Measurements from ENCODE around the gene KCNK7.
"Not testable (repeated sequence)": the region's sequence is repeated elsewhere in the genome, so short reads cannot be mapped to it uniquely, and the experiment has no call there.

The KCNK7 gene

DNA sequence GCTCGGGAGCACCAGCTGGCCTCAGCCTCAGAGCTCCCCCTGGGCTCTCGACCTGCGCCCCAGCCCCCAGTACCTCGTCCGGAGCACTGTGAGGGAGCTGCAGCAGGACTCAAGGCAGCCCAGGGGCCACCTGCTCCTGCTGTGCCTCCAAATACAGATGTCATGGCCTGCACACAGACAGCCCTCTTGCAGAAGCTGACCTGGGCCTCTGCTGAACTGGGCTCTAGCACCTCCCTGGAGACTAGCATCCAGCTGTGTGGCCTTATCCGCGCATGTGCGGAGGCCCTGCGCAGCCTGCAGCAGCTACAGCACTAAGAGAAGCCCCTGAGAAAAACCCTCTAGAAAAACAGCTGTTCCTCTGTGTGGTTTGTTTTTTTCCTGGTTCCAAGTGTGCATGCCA, 24.2 kb downstream of the KCNK7 start:
- DNase-seq, result no peak

DNA sequence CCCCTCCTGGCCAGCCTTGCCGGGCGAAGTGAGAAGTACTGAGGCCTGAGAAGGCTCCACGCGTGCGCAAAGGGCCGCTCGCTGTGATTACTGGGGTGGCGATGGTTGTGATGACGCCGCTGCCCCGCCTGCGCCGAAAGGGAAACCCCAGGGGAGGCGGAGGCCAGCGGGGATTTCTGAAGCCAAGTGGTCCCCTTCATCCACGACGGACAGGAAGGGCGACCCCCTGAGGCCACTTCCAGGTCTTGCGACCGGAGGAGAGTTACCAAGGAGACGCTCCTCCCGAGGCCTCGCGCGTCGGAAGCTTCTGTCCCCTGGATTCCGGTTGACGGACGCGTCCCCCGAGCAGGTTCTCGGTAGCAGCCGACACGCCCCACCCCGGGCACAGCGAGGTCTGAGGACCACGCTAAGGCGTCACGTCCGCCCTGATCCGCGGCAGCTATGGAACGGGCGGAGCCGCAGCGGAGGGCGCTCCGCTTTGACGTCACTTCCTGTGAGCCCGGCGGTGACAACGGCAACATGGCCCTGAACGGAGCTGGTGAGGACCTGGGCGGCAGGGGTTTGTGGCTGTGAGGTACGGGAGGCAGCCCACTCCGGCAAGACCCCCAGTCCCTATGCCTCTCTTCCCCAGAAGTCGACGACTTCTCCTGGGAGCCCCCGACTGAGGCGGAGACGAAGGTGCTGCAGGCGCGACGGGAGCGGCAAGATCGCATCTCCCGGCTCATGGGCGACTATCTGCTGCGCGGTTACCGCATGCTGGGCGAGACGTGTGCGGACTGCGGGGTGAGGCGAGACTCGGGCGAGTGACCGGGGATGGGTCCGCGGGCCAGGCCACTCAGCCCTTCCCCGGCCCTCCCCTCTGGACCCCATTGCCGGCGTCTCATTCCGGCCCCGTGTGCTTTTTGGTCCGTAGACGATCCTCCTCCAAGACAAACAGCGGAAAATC, 25.4 kb downstream of the KCNK7 start, which contains the start of gene ZNRD2:
ZNRD2 (plus strand) TSS at position 505 of the 946 bp plus-strand sequence; CDS start at position 520, 15 bp downstream.
- DNase-seq, result peak; percentile 99

DNA sequence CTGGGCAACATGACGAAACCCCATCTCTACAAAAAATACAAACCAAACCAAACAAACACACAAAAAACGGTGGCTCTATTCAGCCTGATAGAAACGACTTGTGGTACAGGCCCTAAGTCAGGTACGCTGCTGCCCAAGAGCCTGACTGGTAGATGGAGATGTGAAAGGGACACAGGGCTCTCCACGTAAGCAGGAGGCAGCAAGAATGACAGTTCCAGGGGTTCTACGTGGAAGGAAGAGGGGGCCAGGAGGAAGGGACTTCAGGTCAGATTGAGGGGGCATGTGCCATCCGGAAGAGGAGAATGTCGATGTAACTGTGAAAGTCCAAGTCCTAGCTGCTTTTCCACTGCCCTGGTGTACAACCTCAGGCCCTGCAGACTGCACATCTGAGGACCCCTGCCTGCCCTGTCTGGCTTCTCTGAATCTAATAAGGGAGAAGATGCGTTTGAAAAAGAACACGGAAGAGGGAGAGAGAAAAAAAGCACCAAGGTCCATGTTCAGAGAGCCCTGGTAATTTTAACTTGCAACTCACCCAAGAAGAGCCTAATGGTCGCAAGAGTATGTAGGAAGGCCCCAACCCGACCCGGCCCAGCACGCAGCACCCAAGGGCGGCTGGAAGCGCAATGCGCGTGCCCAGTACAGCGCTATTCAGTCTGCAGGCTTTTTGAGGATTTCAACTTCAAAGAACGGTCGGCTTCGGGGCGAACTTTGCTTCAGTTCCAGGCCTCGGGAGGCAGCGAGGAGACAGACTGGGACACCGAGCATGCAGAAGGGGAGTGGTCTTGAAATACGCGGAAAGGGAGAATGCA, 26.2 kb downstream of the KCNK7 start:
- DNase-seq, result no peak

DNA sequence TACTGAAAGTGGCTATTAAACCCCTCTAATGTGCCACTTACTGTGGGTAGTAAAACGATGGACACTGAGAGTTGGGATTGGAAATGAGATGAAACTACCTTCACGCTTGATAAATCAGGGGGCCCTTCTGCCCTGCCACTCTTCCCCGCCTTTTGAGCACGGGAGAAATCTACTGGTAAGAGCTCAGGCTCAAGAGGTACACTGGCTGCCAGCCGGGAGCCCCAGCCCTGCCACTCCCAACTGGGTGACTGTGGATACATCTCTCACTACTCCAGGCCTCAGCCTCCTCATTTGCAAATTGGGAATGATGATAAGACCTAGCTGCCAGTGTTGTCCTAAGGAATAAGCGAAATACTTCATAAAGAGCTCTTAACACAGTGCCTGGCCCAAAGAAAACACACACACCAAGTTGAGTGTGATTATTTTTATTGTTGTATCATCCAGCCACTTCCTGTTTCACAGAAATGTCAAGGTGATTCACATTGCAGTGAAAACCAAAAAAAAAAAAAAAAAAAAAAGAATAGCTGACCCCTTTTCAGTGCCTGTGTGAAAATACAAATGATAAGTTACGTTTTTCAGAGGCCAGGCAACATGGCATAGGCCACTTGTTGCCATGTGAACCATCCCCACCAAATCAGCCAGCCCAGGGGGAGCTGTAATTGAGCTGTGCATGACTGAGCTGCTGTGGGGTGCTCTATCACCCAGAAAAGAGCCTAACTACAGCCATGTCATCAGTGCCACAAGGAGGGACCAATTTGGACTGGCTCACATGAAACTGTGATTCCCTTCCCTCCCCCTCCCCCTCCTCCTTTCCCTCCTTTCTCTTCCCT, 29.8 kb downstream of the KCNK7 start:
- DNase-seq, result no peak

DNA sequence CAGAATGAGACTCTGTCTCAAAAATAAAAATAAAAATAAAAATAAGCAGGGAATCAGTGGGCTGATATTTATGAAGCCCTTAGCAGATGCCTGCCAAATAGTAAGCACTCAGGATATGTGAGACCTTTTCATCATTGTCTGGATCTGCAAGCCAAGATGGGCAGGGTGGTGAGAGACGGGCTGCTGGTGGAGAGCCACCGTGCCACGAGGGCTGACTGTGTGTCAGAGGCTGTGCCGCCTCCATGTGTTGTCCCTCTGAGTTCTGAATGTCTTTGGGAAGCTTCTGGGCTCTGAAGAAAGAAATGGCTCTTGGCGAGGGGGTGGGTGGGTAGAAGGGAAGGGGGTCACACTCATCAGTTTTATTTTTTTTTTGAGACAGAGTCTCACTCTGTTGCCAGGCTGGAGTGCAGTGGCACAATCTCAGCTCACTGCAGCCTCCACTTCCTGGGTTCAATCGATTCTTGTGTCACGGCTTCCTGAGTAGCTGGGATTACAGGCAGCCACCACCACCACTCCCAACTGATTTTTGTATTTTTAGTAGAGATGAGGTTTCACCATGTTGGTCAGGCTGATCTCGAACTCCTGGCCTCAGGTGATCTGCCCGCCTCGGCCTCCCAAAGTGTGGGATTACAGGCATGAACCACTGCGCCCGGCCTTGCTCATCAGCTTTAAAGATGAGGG, 30.6 kb downstream of the KCNK7 start:
- not testable (repeated sequence) for DNase-seq

DNA sequence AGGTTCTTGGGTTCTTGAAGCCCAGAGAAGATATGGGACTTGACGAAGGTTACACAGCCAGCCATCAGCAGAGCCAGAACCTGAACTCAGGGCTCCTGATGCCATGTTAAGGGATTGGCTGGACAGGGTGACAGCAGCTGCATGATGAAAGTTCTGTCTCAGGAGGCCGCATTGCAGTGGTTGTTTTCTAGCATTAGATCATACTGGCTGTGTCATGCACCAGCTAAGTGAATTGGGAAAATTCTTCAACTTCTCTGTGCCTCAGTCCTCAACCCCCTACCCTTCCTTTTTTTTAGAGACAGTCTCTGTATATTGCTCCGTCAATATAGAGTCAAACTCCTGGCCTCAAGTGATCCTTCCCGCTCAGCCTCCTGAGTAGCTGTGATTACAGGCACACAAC, 32.0 kb downstream of the KCNK7 start:
- no peak for DNase-seq

DNA sequence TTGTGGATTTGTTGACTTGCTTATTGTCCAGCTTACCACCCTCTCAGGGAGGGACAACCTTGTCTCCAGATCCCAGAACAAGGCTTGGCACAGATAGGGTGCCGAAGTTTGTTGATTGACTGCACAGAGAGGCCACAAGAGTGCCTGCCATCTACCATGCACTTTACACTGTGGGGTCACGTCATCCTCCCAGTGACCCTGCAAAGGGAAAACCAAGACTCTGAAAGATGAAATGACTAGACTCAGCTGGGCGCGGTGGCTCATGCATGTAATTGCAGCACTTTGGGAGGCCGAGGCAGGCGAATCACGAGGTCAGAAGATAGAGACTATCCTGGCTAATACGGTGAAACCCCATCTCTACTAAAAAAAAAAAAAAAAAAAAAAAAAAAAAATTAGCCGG, 32.8 kb downstream of the KCNK7 start:
- no peak for DNase-seq

DNA sequence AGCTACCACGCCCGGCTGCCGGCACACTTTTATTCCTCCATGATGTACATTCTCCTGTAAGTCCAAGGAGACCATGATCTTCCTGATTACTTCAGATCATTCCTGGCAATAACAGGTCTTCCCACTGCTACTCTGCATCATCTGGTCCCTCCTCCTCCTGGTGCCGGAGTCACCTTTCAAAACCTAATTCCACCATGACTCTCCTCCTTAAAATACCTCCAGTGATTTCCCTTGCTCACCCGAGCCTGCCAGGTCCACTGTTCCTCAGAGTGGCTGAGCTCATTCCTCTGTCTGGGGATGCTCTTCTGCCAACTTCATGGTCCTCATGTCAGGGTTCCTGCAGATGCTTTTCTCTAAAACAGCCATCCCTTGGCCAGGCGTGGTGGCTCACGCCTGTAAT, 33.6 kb downstream of the KCNK7 start:
- DNase-seq, result no peak

DNA sequence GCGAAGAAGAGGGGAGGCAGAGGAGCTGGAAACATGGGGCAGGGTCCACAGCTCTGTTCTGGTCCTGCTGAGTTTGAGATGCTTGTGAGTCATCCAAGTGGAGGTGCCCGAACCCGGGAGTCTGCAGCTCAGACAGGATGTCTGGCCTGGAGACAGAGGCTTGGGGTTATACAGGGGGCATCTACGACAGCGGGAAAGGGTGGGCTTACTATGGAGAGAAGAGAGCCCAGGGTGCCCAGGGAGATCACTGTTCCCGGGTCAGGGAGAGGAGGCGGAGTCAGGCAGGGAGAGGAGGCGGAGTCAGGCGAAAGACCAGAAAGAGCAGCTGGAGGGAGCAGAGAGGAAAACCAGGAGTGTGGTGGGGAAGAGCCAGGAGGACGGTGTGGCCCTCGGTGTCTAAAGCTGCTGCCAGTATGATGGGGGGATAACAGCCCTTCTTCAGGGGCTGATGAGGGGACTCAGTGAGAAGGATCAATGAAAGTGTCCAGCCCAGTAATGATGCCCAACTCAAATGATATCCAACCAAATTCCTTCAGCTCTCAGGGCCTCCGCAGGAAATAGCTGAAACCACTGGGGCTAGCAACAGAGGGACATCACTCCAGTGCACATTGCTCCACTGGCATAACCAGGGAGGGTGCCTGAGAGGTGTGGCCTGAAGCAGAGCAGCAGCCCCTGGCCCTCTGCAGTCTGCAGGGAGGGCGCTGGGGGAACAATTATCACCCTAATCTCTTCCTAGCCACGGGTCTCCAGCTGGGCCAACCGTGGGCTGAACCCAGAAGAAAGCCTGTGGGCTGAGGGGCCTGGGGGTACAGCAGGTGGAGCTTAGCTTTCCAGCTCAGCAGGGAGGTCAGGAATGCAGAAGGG, 34.8 kb downstream of the KCNK7 start:
- DNase-seq, result no peak

DNA sequence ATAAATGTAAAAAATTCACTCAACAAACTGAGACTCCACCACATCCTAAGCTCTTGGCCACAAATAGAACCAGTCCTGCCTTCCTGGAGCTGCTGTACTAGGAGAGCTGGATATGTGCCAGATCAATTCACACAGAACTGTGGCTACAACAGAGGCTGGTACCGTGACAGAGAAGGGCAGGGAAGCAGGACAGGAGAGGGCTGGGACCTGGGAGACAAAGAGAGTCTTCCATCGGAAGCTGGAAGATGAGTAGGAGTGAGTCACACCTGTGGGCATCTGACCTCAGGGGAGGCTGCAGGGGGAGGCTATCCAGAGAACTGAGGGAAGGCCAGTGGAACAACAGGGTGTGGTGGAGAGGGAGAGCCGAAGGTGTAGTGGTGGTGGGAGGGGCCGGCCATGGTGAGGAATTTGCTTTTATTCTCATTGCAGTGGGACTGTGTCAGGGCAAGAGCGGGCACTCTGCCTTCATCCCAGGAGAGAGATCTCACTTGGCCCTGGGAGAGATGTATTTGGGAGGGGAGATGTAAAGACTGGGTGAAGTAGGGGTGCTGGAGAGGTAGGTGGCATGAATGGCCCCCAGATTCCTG, 35.6 kb downstream of the KCNK7 start:
- DNase-seq, result no peak

DNA sequence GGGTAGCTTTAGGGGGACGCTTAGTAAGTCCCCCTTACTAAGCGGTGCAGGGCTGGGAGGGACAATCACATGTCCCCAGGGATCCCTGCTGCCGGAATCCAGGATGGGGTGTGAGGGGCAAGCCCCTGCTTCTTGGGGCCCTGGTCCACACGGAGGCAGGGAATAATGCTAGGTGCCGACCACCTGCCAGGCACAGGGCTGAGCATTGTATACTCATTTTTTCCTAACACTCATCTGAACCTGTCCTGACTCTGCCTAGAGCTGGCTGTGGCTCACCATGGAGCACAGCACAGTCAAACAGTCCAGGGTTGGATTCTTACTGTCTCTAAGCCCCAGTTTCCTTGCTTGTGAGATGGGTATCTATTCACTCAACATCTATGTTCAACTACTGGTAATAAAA, 36.1 kb downstream of the KCNK7 start:
- DNase-seq, result no peak

DNA sequence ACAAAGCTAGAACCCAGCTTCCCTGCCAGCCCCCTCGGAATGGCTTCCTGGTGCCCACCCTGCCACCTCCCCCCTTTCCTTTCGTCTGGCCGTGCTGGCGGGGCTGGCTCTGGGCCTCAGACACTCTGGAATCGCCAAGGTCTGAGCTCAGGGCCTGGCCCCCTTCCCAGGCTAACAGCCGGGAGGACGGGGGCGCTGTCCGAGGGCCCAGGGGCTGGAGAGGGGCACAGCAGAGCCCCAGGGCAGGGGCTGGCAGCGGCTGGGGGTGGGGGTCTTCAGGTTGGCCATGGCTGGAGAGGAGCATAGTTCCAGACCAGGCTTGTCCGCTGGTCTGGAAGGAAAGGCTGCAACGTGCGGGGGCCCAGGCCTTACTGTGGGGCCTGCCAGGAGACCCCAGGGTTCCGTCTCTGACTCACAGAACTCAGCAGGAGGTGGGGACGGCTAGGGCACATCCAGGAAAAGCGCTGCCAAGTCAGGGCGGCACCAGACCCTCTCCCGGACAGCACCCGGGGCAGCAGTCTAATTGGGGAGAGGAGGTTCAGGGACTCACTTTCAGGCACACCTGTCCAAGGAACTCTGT, 36.6 kb downstream of the KCNK7 start:
- DNase-seq, result no peak

DNA sequence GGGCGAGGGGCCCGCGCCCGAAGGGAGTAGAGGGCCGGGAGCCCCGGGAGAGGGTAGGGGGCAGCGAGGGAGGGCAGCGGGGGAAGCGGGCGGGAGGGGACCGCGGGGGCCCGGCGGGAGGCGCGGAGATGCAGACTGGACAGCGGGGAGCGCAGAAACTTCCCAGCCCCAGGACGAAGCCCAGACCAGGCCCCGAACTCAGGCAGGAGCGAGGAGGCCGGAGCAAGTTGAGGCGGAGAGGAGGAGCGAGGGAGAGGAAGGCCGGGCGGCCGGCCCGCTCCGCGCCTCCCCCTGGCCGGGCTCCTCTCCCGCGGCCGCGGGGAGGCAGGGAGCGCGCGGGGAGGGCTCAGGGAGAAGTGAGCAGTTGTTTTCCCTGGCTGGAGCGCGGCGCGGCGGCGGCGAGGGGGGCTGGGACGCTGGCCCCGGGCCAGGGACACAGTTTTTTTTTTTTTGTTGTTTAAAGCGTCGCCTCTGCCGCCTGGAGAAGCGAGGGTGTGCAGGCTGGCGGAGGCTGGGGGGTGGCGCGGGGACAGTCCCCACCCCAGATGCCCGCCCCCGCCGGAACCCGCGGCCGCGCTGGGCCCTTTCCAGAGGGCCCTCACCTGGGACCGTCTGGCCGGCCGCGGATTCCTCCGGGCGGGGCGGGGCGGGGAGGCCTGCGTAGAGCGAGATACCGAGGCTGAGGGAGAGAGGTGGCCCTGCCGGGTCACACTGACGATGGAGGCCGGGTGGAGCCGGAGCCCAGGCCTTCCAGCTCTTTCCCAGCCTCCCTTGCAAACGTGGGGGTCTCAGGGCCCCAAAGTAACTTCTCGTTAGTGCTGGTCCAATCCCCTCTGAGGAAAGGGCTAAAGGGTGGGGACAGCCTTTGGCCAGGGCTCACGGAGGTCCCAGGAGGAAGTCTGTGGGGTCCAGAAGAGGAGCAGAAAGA, 37.3 kb downstream of the KCNK7 start, which contains the start of gene LTBP3:
LTBP3 (minus strand) TSS at position 358 of the 928 bp plus-strand sequence. CDS start 400 bp downstream, outside the sequence.
- DNase-seq, result no peak

DNA sequence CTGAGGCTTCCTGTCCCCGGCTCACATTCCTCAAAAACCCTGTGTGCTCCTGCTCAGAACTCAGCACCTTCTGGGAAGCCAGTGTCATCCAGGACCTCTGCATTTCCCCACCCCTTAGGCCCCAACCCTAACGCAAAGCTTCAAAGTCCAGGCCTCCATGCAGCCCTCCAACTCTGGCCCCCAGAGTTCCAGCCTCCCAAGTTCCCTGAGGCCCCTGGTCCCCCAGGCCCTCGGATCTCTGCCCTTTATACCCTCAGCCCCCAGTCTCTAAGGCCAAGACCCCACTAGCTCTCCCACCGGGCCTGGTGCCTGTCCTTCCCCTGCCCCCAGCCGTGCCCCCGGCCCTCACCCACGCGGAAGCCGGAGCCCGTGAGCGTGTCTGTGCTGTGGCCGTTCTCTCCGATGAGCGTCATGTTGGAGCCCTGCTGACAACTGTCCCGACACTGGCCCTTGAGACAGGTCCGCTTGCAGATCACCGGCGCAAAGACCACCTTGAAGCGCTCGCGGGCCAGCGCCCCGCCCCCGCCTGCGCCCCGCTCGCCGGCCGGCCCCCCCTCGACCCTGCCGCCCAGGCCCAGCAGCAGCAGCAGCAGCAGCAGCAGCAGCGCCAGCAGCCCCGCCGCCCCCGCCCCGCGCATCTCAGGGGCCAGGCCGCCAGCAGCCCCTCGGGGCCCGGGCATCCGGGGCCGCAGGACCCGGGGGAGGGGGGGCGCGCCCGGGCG, 38.2 kb downstream of the KCNK7 start:
- DNase-seq, result no peak

DNA sequence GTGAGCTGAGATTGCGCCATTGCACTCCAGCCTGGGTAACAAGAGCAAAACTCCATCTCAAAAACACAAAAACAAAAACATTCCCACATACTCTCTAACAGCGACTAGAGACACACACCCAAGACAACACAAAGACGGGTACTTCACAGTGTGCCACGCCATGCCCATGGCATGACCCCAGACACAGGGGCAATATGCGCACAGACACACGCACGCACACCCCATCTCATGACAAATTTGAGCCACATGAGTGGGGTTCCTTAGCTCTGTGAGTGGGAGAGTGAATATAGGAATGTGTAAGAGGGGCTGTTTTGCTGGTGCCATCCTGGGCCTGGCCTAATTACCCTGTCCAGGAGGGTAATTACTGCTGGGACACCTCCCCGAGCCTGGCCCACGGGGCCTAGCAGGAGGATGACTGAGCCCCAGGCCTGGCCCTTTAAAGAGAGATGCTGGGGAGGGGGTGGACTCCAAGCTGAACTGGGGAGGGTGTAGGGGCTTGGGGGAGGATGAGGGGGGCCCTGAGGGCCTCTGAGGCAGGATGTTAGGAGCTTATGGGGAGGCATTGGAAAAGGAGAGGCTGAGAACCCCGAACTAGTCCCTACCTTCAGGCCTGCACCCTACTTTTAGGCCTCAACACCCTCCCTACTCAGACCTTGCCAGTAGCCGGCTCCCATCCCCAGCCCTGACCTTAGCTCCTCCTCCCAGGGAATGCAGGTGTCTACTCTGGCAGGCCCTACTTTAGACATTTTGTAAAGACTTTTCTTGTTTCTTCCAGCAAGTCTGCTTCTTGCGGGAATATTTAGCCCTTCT, 38.9 kb downstream of the KCNK7 start:
- no peak for DNase-seq

DNA sequence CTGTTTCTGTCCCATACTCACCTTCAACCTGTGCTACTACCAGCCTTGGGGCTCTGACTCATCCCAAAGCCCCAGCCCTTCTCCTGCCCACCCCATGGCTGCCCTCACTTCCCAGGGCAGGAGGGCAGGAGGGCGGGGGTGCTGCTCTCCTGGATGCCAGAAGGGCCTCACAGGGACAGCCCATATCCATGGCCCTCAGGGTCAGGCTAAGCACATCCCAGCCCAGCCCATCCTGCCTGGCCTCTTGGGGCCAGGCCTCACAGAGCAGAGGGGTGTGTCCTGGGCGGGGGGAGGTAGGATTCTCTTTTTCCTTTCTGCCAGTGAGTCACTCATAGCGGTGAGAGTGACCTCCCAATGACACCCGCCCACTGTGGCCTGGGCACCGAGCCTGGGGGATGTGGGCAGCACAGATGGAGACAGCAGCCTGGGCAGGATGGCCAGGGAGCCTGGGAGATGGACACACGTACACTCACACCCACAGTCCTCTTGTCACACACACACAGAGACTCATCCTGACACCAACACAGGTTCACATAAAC, 39.8 kb downstream of the KCNK7 start:
- no peak for DNase-seq

DNA sequence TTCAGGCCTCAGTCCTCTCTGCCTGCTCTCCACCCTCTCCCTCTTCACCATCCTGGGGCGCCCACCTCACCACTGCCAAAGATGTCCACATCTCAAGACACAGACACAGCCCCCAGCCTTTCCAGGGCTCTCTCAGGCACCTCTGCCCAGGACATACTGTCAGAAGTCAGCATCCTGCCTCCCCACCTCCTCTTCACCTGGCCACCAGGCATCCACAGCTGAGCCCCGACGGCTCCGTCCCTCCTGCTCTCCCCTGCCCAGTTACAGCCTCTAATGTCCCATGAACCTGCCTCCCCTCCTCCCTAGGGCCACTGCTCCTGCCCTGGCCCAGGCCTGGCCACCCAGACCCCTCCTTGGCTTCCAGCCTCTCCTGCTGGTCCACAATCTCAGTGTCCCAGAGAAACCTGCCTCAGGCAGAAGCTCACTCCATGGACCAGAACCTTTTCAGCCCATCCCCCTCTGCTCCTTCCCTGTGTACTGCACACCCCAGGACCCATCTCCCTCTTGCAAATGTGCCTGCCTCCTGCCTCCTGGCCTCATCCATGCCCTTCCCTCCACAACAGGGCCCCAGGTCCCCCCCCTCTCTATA, 40.7 kb downstream of the KCNK7 start:
- DNase-seq, result no peak

All from stimulated activated CD8-positive, alpha-beta memory T cell treated with anti-CD3 and anti-CD28 coated beads, Interleukin-4, amount 100 ng/mL, for 48 hours (primary cell).